HG02571 (cell line): Measurements from ENCODE around the gene CAMK2D.

Source experiments
- ATAC-seq: cut with Tn5 transposase; IDR thresholded peaks from one replicate; pipeline ENCODE4 v1.9.1; 2021; ENCODE audit warnings: mild to moderate bottlenecking, moderate library complexity; ENCODE audit not compliant: unreplicated experiment

CAMK2D gene

DNA sequence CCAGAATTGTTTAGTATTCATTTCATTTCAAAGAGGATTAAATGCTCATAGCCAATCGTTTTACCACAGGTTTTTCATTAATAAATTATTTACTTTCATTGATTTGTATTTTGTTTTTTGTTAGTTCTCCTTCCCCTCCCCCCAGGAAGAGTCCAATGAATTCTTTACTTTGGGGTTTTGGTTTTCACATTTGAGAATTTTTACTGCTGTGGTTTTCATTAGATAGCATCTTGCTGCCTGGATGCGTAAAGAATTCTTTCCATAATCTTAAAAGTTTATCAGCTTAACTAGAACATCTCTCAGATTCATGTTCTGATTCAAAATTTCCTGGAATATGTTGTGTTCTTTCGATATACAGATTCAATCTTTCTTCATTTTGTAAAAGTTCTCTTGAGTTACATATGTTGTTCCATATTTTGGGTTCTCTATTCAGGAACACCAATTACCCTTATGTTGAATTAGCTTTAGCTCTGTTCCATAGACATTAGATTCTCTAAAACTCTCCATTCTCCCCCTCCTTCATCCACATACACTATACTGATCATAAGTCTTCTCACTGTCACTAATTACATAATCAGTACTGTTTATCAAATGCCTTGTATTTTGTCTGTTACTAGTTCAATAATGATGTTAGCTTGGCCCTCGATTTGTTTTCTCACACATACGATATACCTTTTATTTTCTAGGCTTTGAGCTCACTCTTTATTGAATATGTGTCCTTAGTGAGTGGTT, 184.4 kb downstream of the CAMK2D start:
- no peak for ATAC-seq

DNA sequence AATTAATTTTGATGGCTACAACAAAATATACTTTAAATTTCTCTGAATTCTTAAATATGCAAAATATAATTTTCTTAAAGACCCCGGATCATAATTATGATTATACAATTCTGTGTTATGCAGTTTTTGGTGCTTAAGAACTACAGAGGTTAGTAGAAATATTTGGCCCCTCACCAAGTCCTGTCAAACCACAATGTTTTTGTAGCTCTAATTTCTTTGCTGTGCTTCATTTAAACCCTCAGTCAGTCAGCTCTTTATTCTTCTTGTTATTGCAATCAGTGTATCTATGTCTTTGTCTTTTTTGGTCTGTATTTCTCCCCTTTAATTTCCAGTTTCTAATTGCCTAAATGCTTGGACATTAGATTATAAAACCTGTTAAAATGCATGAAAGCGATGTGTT, 186.1 kb downstream of the CAMK2D start:
- ATAC-seq = no peak

DNA sequence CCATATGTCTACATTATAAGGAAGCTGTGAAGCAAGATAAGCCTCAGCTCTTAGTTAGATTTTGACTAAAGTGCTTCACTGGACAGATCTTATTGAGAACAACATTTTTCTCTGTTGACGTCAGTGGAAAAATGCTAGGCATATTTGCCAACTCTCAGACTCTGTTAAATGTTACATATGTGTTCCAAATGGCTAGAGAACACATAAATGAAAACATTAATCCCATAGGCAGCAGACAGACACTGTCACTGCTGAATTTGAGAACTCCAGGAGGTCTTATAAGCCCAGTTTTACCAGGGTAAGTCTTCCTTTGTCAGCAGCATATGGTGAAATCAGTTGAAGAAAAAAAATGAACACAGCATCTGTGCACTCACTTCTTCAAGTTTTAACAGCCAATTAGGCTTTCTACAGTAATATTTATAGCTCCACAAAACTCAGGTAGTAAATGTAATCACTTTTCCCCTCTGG, 186.9 kb downstream of the CAMK2D start:
- no peak for ATAC-seq

DNA sequence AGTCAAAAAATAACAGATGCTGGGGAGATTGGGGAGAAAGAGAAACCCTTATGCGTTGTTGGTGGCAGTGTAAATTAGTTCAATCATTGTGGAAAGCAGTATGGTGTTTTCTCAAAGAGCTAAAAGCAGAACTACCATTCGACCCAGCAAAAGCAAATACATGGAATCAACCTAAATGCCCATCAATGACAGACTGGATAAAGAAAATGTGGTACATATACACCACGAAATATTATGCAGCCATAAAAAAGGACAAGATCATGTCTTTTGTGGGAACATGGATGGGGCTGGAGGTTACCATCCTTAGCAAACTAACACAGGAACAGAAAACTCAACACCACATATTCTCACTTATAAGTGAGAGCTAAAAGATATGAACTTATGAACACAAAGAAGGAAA, 188.9 kb downstream of the CAMK2D start:
- no peak for ATAC-seq

DNA sequence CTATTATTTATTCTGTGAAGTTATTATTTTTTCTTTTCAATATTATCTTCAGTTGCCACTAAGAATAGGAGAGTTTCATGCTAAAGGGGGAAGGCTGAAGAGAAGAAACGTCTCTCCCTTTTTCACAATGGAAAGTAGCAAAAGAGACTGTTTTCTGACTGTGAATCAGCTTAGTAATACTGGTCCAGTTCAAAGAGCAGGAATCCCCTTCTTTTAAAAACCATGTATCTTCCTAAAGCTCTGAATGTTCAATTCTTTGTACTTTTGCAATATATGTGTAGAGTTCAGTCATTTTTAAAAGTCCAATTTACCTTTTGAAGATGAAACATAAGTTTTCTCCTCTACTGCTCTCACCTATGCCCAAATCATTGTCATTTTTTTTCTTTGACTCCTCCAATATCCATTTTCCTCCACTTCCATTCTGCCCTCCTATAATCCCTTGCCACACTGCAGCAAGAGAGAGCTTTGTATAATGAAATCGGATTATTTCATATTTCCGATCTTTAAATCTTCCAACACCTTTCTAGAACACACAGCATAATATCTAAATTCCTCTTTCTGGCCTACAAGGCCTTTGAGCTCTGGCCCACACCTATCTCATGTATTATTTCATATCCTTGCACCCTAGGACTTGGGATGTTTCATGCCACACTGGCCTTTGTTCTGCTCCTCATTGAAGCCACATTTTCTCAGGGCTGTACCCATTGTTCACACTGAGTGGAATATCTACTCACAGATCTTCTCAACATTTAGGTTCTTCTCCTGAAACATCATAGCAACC, 195.3 kb downstream of the CAMK2D start:
- no peak for ATAC-seq

DNA sequence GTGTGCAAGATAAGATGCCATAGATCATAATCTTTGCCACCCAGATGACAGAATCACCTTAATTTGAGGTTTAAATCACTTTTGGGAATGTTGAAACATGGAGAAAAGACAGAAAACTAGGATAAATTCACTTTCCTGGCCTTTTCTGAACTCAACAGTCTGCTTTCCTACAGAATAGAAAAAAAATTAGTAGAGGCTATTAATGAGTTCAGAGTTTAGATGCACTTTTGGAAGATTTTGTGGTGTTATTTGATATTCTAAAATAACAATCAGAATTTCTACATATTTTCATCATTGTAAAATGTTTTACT, 195.9 kb downstream of the CAMK2D start:
- ATAC-seq = no peak

DNA sequence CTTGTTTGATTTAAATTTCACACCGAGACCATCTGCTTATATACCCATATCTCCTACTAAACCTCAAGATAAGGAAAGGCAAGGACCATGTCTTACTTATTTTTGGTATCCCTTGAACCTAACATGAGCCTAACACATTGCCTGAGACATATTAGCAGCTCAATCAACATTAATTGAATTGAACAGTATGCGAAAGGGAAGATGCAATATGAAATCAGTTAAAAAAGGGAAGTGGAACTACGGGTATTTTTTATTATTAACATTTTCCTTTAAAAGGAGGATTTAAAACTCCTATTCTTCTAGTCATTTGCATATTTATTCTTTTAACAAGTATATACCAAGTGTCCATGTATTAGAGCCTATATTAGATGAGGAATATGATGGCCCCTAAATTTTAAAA, 197.0 kb downstream of the CAMK2D start:
- peak; percentile 24 for ATAC-seq

DNA sequence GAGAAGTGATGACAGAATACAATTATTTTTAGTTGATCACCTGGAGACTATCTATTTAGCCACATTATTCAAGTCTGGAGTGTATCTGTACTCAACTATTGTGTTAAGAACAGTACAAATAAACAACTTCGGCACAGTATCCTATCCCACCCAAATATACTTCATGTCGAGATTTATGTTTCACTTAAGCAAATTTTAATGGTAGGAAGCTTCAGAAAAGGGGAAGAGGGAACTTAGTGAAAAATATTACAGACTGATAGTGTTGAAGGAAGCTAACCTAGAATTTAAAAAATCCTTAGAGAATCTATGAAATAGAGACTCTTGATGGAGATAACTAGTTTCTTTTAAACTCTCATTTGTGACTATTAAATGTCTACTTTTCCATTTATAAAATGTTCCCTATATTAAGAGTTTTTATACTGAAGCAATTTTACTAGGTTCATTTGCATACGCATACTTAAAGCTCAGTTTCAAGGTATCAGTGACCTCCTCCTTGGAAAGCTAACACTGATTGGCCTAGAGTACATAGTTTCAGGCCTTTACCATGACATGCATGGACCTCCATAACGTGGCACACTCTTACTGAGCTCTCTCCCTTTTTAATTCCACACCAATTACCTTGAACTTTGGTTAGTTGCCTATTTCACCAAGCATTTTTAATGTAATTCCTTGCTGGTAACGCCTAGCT, 197.7 kb downstream of the CAMK2D start:
- ATAC-seq = no peak

DNA sequence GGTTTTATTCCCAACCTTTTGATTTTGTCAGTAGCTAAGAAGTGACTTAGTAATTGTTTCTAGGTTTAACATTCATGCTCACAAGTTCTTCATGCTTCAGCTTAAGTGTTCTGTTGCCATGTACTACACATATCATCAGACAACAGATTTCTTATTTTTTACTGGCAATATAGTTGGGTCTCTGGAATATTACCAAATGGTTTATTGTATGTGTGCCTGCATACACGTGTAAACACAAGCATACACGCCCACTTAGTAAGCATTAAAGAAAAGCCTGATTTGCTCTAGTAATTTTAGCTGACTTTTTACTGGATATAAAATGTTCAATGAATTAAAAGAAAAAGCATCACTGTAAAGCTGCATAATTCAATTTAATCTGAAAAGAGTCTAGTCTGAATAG, 199.8 kb downstream of the CAMK2D start:
- ATAC-seq = no peak

DNA sequence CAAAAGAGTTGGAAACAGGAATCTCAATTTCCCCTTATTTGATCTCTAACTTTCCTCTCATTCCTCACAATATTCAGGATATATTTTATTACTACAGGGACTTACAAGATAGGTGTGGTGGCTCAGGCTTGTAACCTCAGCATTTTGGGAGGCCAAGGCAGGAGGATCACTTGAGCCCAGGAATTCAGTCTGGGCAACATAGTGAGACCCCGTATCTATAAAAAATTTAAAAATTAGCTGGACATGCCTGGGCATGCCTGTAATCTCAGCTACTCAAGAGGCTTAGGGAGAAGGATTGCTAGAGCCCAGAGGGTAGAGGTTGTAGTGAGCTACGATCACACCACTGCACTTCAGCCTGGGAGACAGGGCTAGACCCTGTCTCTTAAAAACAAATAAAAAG, 200.4 kb downstream of the CAMK2D start:
- no peak for ATAC-seq

DNA sequence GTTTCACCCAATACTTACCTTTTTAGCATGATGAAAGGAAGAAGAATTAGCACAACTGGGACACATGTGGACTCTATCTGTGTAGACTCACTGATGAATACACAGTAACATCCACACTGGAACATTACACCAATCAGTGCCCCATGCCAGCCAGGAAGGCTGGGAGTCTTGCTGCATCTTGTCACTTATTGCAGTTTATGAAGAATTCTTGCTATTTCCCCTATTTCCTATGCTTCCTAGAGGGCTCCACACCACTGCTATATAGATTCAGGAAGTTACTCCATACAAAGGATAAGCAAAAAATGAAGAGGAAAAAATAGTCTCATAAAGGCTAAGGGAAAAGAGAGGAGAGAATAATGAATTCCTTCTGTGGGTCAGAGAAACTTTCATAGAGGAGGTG, 201.0 kb downstream of the CAMK2D start:
- ATAC-seq = no peak

DNA sequence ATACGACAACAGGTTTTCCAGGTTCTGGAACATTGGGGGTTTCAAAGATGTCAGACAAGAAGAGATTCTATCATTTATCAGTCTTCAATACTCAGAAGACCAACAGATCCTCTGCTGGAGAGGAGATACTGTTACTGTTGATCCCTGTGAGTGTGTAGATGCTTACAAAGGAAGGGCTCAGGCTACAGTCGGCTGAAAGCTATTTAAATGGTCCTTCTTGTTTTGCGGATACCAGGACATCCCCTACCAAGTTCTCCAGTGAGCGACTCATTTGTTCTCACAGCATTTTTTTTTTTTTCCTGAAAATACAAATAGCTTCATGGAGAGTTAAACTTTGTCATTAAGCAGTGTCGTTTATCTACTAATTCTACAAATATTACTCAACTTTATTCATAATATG, 201.6 kb downstream of the CAMK2D start:
- ATAC-seq = no peak

DNA sequence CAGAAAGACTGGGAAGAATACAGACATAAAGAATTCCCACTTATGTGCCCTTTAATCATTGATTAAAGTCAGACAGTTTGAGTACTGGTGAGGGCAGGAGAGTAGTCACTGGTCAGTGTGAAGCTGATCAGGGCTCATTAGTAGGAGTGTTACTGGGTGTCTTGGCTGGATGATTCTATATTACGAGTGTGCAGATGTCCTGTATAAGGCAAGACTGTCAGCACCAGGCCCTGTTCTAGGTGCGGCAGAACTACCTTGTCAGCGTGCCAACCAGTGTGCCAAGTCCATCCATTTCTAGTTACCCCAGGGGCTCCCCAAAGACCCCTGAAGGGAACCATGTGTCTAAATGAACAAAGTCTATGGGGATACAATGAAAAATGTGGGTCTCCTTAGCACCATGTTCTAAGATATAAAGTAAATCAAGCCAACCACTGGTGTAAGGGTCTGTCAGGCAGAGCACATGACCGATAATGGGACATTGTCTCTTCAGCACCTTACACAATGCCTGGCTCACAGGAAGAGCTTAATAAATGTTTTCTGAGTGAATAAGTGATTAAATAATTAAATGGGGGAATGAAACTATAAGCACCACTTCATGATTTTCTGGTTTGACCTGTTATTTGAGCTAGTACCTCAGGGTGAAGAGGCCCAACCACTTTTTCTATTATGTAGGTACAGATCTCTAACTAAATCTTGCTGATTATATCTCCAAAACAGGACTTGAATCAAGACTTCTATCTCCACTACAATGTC, 205.0 kb downstream of the CAMK2D start:
- no peak for ATAC-seq

DNA sequence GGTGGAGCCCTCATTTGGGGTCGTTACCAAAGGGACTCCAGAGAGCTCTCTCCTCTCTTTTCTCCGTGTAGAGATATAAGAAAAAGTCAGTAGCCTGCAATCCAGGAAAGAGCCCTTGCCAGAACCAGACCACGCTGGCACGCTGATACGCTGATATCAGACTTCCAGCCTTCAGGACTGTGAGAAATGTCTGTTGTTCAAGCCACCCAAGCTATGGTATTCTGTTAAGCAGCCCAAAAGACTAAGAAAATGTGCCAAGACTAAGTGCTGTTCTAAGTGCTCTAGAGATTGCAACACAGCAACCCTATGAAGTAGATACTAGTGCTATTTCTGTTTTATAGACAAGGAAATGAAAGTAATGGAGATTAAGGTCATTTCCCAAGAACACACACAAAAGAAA, 205.7 kb downstream of the CAMK2D start:
- ATAC-seq = no peak

DNA sequence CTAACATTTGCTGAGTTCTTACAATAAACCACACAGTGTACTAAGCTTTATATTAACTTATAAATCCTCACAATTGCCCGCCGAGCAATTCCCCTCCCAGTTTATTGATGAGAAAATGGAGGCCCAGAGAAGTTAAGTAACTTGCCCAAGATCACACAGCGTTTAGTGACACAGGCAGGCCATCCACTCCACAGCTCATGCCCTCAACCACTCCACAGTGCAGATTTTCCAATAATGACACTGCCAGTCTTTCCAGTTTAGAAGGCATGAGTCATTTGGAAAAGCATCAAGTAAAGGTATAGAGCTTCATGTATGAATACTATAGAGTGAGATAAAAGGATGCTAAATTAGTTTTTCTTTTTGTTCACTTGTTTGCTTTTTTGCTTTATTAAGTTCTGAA, 208.5 kb downstream of the CAMK2D start:
- no peak for ATAC-seq

DNA sequence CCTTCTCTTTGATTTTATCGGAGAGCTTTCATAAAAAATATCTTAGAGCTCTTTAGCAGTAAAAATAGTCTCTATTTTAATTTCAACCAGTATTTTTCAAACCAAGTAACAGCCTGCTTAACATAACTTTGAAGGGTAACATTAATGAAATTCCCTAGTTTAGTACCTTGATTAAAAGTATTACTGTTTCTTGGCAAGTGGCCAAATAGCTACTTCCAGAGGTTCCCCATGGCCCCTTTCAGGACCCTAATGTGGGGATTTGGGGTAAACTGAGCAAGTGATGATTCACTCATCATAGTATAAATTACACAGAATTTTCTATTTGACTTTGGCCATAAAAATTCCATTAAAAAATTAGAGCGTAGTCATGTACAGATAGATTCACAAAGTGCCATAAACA, 211.0 kb downstream of the CAMK2D start:
- no peak for ATAC-seq

DNA sequence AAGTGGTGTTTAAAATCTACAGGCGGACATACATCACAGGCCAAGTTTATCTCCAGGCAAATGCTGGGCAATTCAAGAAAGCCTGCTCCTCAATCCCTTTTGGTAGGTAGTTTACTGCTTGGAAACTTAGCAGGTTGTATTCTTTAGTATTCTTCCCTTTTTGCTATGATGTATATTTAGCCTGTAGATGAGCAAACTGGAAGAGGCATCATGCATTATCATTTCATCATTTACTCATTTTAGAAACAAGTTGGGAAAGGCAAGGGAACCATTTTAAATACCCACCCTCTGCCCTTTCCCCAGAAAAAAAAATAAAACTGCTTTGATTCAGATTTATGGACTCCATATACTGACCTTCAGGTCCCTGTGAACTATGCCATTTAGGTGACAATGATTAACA, 213.2 kb downstream of the CAMK2D start:
- ATAC-seq = no peak

DNA sequence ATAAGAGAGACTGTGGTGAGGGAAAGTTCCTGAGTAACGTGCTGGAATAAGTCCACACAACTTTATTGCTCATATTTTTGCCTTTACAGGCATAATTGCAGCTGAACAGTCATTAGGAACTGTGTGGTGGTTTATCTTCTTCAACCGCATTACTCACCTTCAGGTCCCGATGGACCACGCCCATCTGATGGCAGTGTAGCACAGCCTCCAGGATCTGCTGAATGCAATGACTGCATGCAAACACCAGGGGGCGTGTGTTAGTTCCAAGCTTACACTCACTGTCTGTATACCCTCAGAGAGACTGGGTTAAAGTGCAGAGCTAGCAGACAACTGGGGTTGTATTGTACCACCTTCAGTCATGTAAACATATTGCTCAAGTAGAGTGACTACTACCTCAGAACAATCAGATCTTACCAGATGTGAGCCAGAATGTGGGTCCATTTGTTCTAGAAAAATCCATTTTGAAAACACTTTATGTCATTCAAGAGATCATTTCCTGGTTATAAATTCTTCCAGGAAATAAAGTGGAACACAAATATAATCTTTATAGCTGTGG, 214.0 kb downstream of the CAMK2D start:
- peak; percentile 99 for ATAC-seq

DNA sequence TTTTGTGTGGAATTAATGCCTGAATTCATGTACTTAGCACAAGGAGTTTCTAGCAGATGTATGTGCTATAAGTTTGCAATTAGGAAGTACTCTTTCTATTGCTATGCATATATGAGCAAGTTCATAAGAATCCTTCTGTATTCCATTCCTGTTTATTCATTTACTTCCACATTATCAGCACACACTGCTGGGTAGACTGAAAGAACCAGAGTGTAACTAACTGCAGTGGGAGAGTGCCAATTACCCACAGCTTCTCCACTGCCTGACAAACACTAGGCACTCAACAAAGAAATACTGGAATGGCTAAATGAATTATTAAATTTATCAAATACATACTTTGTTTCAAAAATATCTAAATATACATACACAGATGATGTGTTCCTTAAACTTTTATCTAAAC, 219.6 kb downstream of the CAMK2D start:
- ATAC-seq = no peak

DNA sequence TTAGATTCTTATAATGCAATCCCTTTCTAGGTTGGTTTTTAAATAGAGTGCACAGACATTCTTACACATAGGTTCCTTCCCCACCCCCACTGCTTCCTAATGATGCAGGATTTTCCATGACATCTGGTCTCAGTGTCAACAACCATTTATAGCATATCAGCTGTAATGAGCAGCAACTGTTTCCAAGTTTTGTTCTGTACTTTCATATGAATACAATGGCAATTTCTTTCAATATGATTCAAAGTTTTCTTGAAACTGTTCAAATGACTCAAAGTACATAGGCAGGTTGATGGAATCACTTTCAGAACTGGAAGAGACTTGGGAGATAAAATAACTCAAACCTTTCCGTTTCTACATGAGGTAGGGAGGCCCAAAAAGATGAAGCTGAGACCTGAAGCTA, 220.7 kb downstream of the CAMK2D start:
- ATAC-seq = no peak

DNA sequence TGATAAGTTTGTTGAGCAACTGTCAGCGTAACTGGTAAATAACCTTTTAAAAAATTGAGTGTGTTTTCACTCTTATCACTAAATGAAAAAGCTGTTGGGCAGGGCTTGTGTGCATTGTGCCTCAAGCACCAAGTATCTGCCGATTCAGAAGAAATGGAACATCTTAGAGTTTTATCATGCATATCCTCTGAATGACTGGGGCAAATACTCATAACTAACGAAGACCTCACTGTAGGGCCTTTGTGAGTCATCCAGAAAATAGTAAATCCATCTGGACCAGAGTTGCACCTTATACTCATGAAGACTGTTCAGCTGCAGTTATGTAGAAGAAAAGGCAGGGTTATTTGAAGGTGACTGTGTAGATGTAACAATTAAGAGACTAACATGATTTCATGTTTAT, 222.1 kb downstream of the CAMK2D start:
- peak; percentile 61 for ATAC-seq
